NCI-H510A treated with DMSO at 0.1 percent for 48 hours (cell line): ENCODE measurements around the gene HIP1.
"Not testable (repeated sequence)": the region's sequence is repeated elsewhere in the genome, so short reads cannot be mapped to it uniquely, and the experiment has no call there.

ENCODE experiments used
- DNase-seq: peaks from one replicate; lab custom pipeline; 2025; lab: John Stamatoyannopoulos, UW

The HIP1 gene

DNA sequence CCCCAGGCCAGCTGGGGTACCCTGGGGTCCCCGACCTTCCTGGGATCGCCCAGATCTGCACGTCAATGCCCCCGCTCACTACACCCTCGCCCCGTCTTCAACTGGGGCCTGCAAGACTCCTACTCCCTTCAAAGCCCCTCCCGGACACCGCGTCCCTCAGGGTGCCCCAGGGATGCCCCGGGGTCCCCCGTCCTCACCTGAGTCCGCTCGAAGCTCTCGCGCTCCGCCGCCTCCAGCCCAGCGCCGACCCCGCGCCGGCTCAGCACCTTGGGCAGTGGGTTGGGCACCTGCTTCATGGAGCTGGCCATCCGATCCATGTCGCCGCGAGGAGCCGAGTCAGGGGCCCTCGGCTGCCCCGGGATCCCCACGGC is at the start of gene HIP1:
Gene HIP1, minus strand, starts transcription at position 338 of the 371 bp plus-strand sequence. Its CDS starts 21 bp downstream, at position 317.
- no peak for DNase-seq

- not testable (repeated sequence) for DNase-seq
Observed at GRCh38 chr7:75788154-75788847, 49.6 kb upstream of the HIP1 start.

DNA sequence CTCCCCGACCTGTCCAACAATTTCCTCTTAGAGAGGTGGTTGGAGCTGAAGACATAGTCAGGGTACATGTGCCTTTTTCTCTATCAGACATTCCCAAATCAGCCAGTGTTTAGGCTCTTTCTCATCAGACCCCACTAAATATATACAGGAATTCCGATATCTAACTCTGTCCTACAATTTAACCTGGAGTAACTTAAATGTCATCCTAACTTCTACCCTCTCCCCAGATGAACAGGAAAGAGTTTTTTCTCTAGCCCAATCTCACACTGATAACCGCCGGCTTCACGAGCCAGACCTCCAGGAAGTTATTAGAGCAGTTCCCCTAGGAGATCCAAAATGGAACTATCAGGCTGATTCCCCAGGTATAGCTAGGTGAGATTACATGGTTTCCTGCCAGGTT is 44.3 kb upstream of the HIP1 start:
- not testable (repeated sequence) for DNase-seq

GRCh38 chr7:75780647-75781273 is 42.0 kb upstream of the HIP1 start:
- DNase-seq: not testable (repeated sequence)

DNA sequence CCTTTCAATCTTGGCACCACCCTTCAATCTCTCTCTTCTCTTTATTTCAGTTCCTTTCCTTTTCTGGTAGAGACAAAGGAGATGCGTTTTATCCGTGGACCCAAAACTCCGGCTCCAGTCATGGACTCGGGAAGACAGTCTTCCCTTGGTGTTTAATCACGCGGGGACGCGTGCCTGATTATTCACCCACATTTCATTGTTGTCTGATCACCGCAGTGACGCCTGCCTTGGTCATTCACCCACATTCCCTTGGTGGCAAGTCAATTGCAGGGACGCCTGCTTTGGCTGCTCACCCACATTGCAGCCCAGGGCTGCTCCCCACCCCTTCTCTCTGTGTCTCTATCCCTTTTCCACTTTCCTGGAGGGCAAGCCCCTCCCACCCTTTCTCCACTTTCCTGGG is 40.8 kb upstream of the HIP1 start:
- DNase-seq: not testable (repeated sequence)

GRCh38 chr7:75779035-75779434 is 40.3 kb upstream of the HIP1 start:
- not testable (repeated sequence) for DNase-seq

DNA sequence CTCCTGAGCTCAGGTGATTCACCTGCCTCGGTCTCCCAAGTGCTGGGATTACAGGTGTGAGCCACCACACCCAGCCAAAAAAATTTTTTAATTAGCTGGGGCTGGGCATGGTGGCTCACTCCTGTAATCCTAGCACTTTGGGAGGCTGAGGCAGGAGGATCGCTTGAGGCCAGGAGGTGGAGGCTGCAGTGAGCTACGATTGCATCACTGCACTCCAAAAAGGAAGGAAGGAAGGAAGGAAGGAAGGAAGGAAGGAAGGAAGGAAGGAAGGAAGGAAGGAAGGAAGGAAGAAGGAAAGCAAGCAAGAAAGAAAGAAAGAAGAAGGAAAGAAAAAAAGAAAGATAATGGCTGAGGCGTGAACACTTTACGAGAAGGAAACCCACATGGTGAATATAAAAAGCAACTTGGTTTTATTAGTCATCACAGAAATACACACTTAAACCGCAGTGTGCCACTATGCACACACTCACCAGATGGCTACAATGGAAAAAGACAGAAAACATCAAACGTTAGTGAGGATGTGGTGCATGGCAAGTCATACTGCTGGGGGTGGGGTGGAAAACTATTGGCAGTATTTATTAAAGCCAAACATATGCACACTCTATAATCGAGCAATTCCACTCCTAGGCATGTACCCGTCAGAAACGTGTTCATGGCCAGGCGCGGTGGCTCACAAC is 37.7 kb upstream of the HIP1 start:
- no peak for DNase-seq

- not testable (repeated sequence) for DNase-seq
Observed at GRCh38 chr7:75773958-75774357, 35.2 kb upstream of the HIP1 start.

DNA sequence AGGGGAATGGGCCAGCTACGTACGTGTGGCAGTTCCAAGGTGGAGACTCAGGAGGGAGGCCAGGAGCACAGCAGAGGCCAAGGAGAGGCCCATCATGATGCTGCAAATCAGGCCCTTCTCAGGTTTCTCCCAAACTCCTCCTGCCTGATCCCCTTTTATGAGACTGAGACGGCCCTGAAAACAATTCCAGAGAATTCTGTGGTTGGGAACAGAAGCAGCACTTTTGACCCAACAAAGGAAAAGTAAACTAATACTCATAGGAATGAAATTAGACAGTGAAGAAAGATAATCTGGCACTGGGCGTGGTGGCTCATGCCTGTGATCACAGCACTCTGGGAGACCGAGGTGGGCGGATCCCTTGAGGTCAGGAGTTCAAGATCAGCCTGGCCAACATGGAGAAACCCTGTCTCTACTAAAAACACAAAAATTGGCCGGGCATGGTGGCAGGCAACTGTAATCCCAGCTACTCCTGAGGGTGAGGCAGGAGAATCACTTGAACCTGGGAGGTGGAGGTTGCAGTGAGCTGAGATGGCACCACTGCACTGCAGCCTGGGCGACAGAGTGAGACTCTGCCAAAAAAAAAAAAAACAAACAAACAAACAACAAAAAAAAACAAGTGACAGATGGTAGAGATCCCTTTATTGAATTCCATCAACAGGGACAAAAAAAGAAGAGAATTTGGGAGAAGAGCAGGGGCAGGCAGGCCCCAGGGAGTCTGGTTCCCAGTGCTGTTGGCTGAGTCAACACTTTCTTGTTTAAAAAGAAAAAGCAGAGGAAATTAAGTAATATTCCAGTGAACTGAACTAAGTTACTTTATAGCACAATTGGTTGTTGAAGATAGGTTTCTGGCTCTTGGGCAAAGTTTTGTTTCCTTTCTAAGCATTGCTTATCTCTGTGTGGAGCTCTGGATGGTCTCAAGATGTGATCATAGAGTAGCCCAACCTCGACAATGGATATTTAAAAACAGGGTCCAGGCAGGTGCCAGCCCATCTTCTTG is 33.6 kb upstream of the HIP1 start, which contains the start of gene CCL26:
Gene CCL26, minus strand, starts transcription at position 131 of the 997 bp plus-strand sequence. Its CDS starts 35 bp downstream, at position 96.
- DNase-seq: no peak

- no peak for DNase-seq
Observed at GRCh38 chr7:75771224-75771623, 32.5 kb upstream of the HIP1 start.

DNA sequence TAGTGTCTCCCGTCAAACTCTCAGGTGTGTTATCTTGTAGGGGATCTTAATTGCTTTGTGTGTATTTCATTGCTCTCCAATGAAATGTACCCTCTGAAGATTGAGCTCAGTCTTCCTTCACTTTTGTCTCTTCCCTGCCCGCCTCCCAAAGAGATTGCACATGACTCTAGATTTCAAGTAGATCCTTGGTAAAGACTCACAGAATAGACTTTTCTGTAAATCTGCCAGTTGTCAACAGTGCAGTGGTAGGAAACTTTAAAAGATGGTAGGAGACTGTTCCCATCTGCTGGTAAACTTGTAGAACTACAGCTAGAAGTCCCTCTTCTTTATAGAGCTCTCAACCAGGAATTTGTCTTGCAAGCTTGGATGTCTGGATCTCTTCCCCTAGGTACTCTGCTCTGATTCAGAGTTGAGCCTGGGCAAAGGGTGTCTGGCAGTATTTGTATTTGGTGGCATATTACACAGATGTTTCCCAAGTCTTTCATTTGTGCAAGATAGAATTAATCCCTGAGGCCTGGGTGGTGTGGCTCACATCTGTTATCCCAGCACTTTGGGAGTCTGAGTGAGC is 23.7 kb upstream of the HIP1 start:
- peak; percentile 55 for DNase-seq

- not testable (repeated sequence) for DNase-seq
Observed at GRCh38 chr7:75761801-75762200, 23.1 kb upstream of the HIP1 start.

- DNase-seq: no peak
Observed at GRCh38 chr7:75758491-75758890, 19.8 kb upstream of the HIP1 start.

- DNase-seq: no peak
Observed at GRCh38 chr7:75757860-75758259, 19.1 kb upstream of the HIP1 start.

DNA sequence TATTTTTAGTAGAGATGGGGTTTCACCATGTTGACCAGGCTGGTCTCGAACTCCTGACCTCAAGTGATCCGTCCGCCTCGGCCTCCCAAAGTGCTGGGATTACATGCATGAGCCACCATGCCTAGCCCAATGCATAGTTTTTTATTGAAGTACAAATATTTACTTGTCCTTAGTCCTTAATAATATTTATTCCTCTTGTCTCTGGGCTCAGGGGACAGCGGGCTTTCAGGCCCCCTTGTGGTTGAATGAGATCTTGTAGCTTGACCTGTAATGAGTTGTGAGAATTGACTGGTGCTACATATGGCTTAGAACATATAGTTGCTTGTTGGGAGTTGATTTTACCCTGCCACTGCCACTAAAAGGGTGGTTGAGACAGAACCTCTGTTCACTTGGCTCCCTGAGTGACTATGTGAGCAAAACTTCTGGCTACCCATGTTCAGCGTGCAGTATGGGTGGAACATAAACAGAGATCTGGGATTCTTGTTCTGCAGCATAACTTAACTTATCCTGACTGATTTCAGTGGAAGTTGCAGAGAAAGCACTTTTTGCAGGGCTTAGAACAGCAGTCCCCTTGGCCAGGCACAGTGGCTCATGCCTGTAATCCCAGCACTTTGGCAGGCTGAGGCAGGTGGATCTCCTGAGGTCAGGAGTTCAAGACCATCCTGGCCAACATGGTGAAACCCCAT is 18.4 kb upstream of the HIP1 start:
- peak; percentile 7 for DNase-seq

DNA sequence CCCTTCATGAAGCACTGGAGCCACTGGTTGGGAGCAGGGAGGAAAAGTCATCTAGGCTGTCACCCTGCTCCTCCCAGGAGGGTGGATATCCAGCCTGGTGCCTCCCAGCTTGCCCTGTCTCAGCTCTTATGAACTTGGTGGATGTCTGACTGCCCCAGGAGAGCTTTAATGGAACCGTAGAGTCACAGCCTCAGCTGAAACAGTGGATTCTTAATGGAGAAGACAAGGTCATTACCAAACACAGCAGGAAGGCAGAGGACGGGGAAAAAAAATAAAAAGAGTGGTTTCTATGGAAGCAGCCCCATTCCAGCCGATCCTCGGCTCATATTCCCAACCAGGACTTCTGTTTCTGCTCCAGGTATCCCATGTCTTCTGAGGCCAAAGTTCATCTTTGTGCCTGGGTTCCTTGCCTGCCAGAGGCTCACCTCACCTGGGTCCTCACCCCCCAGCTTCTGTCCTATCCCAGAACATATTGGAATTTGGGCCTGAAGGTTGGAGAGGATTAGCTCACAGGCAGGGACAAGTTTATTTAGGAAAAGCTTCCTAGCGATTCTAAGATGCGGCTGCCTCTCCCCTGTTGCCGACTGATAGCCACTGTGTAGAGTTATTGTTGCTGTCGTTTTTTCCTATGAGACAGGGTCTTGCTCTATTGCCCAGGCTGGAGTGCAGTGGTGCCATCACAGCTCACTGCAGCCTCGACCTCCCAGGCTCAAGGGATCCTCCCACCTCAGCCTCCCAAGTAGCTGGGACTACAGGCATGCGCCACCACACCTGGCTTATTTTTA is 17.7 kb upstream of the HIP1 start:
- no peak for DNase-seq

DNA sequence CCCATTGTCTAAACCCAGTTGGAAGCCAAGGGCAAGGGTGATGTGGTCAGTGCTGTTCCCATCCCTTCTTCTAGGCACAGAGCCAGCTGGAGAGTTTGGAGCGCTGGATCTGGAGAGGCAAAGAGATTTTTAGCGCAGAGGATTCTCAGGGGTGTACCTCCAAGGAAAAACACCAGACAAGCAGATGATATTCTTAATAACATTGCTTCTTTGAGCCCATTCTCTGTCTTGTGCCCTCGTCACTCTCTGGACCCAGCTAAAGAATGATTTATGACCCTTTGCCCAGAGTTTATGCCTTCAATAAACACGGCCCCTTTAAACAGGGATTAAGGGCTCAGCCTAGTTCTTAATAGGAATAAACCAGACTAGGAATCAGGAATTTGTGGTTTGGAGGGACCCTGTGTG is 4.7 kb upstream of the HIP1 start:
- no peak for DNase-seq

- DNase-seq: no peak
Observed at GRCh38 chr7:75740846-75741497, 2.2 kb upstream of the HIP1 start.
